Keratinocyte (primary cell): ENCODE results near the gene MACF1.

Experiments used
- EZH2 ChIP-seq: IDR thresholded peaks from one replicate; pipeline ENCODE4 v1.6.1; 2012; ENCODE audit warnings: inconsistent platforms, mild to moderate bottlenecking, low read length, moderate library complexity
- TF ChIP-seq, protein P1 (sequence below), 3 experiments: IDR thresholded peaks in 1 of 3; conservative IDR thresholded peaks in 1 of 3; optimal IDR thresholded peaks in 1 of 3; 2 replicates in 2 of 3; 3 replicates in 1 of 3; pipeline versions ENCODE3 to v1.5.1; 2011; ENCODE audit warnings: low read length in 3 of 3, mild to moderate bottlenecking in 3 of 3, moderate library complexity in 2 of 3, control low read depth in 1 of 3, inconsistent platforms in 1 of 3; ENCODE audit not compliant: insufficient read depth in 2 of 3; ENCODE audit errors: extremely low read depth in 1 of 3

DNA sequence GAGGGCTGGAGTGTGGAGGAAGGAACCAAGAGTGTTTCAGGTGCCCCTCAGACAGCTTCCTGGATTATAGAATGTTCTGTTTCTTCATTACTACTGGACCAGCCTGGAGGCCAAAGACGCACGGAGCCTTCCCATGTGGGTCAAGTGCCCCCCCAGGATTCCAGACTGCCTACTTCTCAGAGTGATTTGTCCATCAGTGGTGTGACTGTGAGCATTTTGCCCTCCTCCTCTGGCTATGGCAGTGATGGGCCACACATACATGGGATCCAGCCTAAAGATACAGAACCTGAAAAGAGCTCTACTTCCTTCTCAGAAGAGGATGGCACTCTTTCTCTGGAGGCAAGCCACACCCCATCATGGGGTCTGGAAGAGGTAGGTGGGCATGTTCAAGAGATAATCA lies 64.9 kb downstream of the MACF1 start:
- TF ChIP-seq, protein P1, sequence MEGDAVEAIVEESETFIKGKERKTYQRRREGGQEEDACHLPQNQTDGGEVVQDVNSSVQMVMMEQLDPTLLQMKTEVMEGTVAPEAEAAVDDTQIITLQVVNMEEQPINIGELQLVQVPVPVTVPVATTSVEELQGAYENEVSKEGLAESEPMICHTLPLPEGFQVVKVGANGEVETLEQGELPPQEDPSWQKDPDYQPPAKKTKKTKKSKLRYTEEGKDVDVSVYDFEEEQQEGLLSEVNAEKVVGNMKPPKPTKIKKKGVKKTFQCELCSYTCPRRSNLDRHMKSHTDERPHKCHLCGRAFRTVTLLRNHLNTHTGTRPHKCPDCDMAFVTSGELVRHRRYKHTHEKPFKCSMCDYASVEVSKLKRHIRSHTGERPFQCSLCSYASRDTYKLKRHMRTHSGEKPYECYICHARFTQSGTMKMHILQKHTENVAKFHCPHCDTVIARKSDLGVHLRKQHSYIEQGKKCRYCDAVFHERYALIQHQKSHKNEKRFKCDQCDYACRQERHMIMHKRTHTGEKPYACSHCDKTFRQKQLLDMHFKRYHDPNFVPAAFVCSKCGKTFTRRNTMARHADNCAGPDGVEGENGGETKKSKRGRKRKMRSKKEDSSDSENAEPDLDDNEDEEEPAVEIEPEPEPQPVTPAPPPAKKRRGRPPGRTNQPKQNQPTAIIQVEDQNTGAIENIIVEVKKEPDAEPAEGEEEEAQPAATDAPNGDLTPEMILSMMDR (optimal IDR thresholded peaks at IDR 0.05 in 1 of 3, IDR thresholded peaks at IDR 0.05 in 1 of 3, conservative IDR thresholded peaks at IDR 0.05 in 1 of 3; ENCODE audit: extremely low read depth in 1 of 3, insufficient read depth in 2 of 3, low read length in 3 of 3) = no peak
- TF ChIP-seq EZH2 = no peak
